ENCODE measurements around the gene CACNB4. TPM values are rescaled to one million over a fixed set of nuclear protein-coding genes. Genes with fewer than 3 reads are reported as not detected.
A peak's percentile ranks its signal among the peaks of the same experiment; 100 is the strongest.
"Not testable (repeated sequence)": the region's sequence is repeated elsewhere in the genome, so short reads cannot be mapped to it uniquely, and the experiment has no call there.

Gene CACNB4
- polyA plus RNA-seq, 12 donors: 4.1 to 7.4 (median 5.1) TPM; not detected in 1

DNA sequence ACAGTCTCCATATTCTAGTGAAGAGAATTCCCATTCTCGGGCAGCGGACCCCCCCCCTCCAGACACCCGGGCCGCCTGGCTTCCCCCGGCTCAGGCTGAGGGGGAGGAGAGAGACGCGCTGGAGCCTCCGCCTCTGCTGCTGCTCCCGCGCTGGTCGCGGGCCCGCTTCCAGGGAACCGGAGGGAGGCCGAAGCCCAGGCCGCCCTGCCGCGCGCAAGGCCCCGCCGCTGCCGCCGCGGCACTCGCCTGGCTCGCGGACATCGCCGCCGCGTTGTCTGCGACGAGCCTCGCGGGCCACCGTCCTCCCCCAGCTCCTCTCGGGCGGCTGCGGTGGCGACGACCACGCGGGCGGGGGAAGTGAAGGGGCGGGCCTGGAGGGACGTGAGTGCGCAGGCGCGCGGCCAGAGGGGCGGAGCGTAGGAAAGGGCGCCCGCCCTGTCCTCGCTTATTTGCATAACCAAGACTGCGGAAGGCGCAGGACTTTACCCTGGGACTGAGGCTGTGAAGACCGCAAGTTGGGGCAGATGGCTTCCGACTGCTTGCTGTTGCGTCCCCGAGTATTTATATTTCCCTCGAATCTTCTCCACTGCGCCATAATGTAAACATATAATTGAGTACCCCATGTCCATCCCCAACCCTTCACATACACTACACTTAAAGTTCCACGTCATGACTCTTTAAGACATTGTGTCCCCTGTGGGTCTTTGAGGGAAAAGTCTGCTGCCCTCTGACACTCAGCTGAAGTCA, 270.5 kb downstream of the CACNB4 start, which contains the start of gene ARL5A:
ARL5A (minus strand) TSS at position 279 of the 747 bp plus-strand sequence; CDS start at position 34, 245 bp downstream.
- peak; percentile 97 for DNase-seq

DNA sequence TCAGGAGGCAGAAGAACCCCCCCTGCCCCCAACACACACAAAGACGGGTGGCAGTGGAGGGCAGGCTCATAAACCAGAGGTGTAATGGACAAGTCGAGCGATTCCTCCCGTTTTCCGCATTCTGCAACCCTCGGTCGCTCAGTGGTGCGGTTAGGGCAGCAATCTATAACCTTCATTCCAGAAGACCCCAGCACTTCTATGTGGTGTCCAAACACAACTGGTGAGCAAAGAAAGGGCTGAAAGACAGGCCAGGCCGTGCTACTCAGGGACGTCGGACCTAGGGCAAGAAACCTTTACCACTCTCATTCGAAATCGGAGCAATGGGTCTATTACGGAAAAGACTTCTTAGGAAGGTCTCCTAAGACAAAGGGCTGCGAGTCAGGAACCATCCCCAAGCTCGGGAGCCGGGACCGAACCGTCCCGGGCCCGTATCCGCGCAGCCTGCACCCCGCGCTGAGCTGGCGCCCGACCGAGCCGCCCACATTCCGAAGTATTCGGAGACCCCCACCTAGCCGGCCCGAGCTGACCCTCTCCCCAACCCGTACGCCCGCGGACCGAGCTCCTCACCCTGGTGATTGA, 271.2 kb downstream of the CACNB4 start:
- peak; percentile 46 for DNase-seq

DNA sequence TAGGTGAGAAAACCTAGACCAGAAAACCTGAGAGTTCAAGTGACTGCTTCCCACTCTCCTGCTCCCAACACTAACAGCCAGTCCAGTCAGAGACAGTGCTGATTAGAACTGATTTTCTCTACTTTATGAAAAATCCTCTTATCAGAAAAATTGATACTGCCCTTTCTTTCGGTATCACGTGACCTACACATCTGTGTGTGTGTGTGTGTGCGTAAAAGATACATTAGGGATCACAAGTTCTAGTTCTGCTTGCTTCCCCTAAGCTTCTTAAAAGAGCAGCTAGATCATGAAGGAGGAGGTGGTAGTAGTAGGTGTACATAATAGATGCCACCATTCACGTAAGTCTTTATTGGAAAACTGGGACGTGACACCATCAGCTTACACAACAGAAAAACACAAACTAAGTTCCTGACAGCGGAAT, 272.1 kb downstream of the CACNB4 start:
- no peak for DNase-seq

DNA sequence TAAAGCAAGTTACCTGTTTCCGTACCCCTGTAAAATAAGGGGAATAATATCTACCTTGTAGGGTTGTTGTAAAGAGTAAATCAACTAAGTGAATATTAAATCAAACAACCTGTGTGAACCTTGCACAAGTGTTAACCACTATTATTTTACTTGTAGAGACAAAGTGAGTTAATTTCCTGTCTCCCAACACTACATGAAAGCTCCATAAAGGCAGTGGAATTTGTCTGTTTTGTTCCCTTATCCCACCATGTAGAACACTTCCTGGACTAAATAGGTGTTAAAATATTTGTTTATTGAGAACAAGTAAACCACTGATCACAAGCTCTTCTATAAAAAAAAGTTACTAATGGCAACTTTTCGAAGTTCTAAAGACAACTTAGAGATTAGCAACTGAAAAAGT, 274.0 kb downstream of the CACNB4 start:
- DNase-seq: no peak

DNA sequence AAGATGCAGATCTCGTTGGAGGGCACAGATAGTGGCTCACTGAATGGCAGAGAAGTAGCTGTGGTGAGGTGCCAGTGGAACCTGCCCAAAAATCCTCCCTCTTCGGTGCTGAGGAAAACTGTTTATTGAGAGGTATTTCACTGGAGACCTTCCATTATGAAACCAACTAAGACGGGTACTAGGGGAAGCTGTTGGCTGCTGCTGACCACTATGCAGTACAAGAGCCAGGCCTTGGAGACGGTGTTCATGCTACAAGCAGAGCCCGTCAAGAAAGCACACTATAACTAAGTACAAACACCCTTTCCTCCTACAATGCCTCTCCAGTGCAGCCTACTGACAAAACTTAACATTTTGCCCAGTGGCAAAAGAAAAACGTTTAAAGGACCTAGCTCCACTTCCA, 275.2 kb downstream of the CACNB4 start:
- no peak for DNase-seq

DNA sequence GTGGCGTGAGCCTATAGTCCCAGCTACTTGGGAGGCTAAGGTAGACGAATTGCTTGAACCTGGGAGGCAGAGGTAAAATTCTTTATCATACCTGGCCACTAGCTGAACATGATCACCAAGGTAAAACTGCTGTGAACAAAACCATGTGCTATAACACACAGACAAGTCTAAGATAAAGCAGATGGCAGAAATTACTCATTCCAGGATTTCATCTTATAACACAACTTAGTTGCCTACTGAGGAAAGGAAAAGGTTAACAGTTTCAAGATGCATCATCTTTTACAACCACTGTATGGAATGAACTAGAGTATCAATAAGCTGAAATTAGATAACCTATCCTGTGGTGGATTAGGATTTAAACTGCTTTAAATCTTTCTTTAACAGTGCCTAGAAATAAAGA, 278.9 kb downstream of the CACNB4 start:
- no peak for DNase-seq

DNA sequence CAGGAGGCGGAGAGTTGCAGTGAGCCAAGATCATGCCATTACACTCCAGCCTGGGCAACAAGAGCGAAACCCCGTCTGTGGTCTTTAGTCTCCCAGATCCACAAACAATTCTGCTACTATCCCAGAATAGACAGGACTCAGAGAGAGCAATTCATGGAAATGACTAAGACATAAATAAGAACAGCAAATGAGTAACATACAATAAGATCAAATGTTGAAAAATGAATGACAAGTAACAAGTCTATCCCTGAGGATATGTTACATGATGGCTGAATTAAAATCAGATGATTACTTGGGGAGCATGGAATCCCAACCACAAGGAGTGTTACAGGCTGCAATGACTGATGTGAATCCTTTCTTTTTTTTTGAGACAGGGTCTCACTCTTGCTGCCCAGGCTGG, 280.9 kb downstream of the CACNB4 start:
- no peak for DNase-seq

DNA sequence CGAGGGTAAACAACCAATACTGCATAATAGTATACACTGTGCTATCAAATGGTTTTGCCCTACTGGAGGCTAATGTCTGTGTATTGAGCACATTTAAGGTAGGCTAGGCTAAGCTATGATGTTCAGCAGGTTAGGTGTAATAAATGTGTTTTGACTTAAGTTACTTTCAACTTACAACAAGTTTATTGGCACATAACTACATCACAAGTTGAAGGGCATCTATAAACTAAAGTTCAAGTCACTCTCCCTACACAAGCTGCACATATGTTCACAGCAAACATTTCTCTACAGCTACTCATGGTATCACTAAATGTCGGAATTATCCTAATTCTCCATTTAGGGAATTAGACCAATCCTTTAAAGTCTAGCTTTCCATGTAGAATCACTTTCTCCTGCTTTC, 282.0 kb downstream of the CACNB4 start:
- no peak for DNase-seq

DNA sequence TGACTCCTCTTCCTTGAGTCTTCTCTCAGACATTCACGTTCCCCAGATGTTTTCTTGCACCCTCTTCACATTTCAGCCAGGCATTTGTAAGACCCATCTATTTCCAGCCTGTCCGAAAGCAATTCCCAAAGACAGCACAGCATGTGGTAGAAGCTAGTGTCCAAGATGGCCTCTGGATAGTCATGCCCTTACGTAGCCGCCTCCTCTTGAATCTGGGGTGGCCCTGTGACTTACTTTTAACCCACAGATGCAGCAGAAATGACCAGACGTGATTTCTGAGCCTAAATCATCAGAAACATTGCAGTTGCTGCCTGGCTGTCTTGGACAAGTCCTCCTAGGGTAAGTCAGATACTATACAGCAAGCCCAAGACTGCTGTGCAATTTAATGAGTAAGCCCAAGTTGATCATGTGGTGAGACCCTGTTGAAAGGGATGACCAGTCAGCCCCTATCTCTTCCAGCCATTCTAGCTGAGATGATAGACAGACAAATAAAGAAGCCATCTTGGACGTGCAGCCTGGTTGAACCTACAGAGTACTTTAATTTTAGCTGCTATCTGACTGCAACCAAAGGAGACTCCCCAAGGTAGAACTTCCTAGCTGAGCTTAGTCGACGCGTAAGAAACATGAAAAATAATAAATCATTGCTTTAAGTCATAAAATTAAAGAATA, 282.9 kb downstream of the CACNB4 start:
- no peak for DNase-seq

DNA sequence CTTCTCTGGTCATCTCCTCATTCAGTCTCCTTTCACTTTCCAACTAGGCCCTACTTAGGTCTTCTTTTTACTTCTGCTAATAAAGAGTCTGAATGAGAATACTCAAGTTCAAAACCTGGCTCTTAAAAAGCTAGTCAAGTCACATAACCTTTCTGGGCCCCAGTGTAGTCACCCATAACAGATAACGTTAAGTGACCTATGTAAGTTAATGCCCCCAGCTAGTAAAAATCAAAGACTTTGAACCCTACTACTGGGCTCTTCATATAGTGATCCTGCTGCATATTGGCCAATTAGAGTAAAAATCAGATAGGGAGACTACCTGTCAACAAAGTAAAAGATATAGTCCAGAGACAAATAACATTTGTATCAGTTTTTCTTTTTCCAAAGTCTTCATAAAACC, 288.4 kb downstream of the CACNB4 start:
- DNase-seq: no peak

DNA sequence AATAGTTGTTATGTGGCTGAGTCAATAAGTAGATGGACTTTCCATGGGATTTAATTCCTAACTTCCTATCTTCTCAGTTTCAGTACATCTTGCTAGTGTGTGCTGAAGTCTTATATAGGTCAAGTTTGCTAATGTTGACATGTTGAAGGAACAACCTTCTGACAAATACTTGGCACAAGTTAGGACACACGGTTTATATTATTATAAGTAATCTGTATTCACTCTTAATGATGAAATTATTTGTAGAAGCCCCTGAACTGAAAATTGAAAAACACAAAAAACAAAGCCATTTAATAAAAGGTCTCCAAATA, 289.8 kb downstream of the CACNB4 start:
- DNase-seq: no peak

DNA sequence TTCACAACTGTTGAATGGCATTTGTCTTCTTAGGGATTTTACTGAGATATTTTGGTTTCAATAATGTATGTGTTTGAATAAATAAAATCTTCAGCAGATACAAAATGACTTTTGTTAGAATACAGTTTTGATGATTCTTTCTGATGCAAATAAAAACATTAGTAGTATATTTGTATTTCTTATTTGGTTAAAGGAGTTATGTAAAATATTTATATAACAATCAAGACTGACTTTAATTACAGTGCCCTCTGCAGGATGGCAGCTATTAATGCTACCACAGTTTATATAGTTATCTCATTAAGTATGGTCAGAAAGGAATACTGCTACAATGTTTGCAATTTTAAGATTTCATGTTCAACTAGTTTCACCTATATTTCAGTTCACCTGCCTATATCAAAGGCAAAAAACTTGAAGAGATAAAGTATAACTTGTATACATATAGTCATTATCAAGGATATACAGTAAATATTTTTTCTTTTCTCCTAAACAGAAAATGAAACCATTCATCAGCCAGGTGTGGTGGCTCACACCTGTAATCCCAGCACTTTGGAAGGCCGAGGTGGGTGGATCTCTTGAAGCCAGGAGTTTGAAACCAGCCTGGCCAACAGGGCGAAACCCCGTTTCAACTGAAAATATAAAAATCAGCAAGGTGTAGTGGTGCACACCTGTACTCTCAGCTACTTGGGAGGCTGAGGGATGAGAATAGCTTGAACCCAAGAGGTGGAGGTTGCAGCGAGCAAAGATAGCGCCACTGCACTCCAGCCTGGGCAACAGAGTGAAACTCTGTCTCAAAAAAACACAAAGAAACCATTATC, 290.4 kb downstream of the CACNB4 start:
- no peak for DNase-seq

DNA sequence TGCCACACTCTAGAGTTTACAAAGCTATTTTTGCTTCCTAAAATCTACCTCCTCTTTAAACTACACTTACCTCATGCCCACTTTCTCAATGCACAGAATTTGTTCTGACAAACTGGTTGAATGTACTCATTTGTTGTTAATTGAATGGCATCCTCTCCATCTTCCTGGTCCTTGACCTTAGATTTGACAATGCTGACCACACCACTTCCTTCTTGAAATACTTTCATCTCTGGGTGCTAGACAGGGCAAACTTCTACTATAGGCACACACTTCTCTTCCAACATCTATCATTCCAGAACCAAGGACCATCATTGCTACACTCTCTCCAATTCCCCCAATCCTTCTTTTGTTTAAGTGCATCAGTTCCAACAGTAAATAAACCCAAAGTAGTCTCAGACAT, 292.9 kb downstream of the CACNB4 start:
- no peak for DNase-seq

DNA sequence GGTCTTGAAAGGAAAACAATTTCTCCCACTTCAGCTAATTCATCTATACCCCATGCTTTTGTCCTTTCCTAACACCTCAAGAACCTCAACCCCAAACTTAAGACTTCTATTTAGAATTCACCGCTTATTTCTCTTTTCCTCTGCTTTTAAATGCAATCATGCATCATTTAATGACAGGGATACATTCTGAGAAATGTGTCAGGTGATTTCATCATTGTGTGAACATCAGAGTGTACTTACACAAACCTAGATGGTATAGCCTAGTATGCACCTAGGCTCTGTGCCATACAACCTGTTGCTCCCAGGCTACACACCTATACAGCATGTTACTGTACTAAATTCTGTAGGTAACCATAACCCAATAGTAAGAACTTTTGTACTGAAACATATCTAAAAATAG, 293.5 kb downstream of the CACNB4 start:
- DNase-seq: no peak

DNA sequence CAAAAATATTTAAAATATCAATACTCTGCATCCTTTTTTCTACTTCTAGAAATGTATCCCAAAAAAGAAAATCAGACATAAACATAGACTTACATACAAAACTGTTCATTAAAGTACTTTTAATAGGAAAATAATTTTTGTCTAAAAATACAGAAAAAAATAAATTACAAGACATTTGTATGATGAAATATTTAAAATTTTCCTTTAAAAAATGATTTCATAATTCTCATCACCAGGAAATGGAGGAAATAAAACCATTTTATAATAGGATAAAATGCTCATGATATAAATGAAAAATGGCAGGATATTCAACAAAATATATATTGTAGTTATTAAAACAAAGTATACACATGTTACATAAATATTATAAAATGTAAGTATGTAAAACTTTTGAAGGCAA, 295.0 kb downstream of the CACNB4 start:
- DNase-seq: no peak

DNA sequence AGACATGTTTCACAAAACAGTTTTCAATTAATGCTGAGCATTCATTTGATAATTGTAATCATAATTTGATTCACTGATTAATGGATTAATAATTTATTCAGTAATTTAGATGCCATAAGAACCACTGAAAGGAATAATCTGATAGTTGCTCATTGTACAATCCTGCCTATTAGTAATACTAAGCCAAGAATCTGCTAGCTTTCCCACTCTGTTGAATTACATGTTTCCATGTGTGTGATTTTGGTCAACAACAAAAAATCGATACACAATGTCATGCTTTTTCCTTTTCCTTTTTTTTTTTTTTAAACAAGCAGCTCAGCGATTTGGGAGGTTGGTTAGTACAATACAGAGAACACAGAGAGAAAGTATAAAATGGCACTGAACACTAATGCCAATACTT, 296.5 kb downstream of the CACNB4 start:
- no peak for DNase-seq

DNA sequence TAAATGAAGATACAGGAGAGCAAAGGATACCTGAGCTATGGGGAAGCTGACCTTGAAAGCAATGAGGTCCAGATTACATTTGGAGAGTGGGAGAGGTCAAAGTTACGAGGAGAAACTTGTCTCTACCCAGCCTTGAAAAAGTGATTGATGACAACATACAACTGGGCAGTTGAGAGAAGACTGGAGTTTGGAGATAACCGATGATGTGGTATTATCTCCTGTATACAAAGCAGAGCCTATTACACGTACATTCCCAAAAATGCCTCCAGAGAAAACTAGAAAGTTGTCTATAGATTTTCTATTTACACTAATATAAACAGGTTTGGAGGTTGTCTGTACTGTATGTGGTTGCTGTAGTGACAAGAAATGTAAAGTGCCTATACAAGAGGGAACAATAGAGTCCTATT, 299.0 kb downstream of the CACNB4 start:
- no peak for DNase-seq

DNA sequence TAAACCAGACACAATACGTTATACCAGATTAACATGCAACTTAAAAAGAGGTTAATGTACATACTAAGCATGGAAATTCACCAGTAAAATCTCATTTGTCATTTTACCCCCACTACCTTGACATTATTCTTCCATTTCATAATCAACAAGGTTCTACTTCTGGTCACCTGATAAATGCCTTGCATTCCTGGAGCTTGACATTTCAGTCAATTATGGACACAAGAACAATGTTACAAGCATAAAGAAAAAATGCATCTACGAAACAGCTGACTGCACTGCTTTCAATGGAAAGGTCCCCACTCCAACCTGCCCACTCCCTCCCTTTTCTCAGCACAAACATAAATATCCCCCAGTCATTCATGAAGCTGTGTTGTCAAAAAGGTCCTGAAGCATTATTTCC, 302.1 kb downstream of the CACNB4 start:
- no peak for DNase-seq

DNA sequence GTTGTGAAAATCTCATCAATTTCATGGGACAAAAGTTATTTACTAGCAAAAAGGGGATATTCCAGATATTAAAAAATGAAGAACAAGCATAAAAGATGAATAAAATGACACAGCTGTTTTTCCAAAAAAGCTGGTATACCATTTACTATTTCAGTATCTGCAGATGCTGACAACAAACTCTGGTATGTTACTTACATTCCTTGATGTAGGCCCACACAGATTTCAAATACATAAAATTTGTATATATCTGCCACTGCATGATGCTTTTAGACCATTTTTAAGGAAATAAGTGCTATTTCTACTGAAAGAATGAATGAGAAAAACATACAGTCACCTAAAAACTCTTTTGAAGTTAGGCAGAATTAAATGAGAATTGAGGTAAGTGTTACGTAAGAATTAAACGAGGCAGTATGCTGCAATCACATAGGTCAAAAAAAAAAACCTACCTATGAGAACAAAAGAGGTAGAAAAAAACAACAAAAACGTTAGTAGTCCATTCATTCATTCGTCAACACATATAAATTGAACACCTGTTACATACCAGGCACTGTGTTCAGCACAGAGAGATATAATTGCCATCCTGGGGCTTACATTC, 303.1 kb downstream of the CACNB4 start:
- DNase-seq: no peak

DNA sequence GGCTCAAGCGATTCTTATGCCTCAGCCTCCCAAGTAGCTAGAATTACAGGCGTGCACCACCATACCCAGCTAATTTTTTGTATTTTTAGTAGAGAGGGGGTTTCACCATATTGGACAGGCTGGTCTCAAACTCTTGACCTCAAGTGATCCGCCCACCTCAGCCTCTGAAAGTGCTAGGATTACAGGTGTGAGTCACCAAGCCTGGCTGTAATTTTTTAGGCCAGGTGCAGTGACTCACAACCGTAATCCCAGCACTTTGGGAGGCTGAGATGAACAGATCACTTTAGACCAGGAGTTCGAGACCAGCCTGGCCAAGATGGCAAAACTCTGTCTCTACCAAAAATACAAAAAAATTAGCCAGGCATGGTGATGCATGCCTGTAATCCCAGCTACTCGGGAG, 304.4 kb downstream of the CACNB4 start:
- not testable (repeated sequence) for DNase-seq

DNA sequence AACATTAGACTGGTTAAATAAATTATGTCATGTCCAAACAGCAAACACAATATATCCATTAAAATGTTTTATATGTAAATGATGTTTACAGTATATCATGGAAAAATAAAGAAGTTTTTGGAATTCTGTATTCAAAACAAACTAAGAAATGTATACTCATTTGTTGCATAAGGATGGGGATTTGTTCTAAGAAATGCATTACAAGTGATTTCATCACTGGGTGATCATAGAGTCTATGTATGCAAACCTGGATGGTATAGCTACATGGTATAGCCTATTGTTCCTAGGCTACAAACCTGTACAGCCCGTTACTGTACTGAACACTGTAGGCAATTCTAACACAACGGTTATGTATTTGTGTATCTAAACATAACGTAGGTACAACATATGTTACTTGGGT, 305.7 kb downstream of the CACNB4 start:
- no peak for DNase-seq

DNA sequence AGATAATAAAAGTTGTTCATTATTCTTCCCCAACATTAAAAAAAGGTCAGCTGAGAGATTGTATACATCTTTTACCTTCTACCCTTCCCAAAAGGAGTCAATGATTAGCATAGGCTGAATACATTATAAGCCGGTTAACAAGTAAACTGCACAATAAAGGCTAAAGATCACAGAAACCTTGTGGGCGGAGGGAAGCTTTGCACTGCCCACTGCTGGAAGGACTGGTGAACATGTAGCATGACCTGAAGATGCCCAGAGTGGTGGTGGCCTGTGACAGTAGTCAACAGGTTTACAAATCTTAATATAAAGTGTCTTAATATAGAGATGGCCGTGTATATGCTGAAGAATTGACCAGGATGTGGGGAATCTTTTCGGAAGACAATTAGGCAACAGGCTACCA, 306.3 kb downstream of the CACNB4 start:
- no peak for DNase-seq

All from muscle of arm (tissue), 12 donors.